Neural progenitor cell (in vitro differentiated cells): ENCODE measurements around the gene REG4. TPM values are rescaled to one million over a fixed set of nuclear protein-coding genes. Genes with fewer than 3 reads are reported as not detected.

Experiments used
- DNase-seq: peaks from one replicate; pipeline ENCODE4 v3.0.0-alpha.2; 2016; ENCODE audit warnings: low spot score
- H2AFZ ChIP-seq: fragments of 200-600 bp; sonication (generic); replicated peaks from 2 replicates; pipeline ENCODE4 v1.6.1; 2016; ENCODE audit warnings: antibody characterized with exemption
- H3F3A ChIP-seq: fragments of 200-600 bp; sonication (generic); 2 replicates; pipeline ENCODE4 v1.6.1; 2016; ENCODE audit warnings: antibody characterized with exemption, low read depth
- H3K27ac ChIP-seq: fragments of 200-600 bp; sonication (generic); 2 replicates; pipeline ENCODE4 v1.5.1; 2016; ENCODE audit warnings: mild to moderate bottlenecking
- H3K27me3 ChIP-seq: fragments of 200-600 bp; sonication (generic); 2 replicates; pipeline ENCODE4 v1.6.1; 2016; ENCODE audit warnings: mild to moderate bottlenecking, moderate library complexity
- H3K36me3 ChIP-seq: fragments of 200-600 bp; sonication (generic); 2 replicates; pipeline ENCODE4 v1.5.1; 2016
- H3K4me1 ChIP-seq: fragments of 200-600 bp; sonication (generic); 2 replicates; pipeline ENCODE4 v1.6.1; 2016; ENCODE audit warnings: mixed run types
- H3K4me2 ChIP-seq: fragments of 200-600 bp; sonication (generic); 2 replicates; pipeline ENCODE4 v1.6.1; 2016
- H3K4me3 ChIP-seq: fragments of 200-600 bp; sonication (generic); 2 replicates; pipeline ENCODE4 v1.5.1; 2016
- H3K79me2 ChIP-seq: fragments of 200-600 bp; sonication (generic); 2 replicates; pipeline ENCODE4 v1.6.1; 2016; ENCODE audit warnings: low read depth
- H3K9ac ChIP-seq: fragments of 200-600 bp; sonication (generic); 2 replicates; pipeline ENCODE4 v1.6.1; 2016
- H3K9me3 ChIP-seq: fragments of 200-600 bp; sonication (generic); 2 replicates; pipeline ENCODE4 v1.5.1; 2016; ENCODE audit warnings: low read depth
- H4K20me1 ChIP-seq: fragments of 200-600 bp; sonication (generic); 2 replicates; pipeline ENCODE4 v1.6.1; 2016; ENCODE audit warnings: low read depth
- H3K27ac Mint-ChIP-seq: 3 replicates; pipeline ENCODE4 v1.8.0; 2021; ENCODE audit warnings: mixed read lengths
- H3K27me3 Mint-ChIP-seq: 2 replicates; pipeline ENCODE4 v1.8.0; 2022; ENCODE audit warnings: low read depth, mild to moderate bottlenecking, inconsistent platforms, moderate library complexity, mixed read lengths; ENCODE audit not compliant: insufficient read depth
- H3K36me3 Mint-ChIP-seq: 3 replicates; pipeline ENCODE4 v1.8.0; 2021; ENCODE audit warnings: mixed read lengths
- H3K4me1 Mint-ChIP-seq: 3 replicates; pipeline ENCODE4 v1.8.0; 2021; ENCODE audit warnings: mixed read lengths
- H3K4me3 Mint-ChIP-seq: 3 replicates; pipeline ENCODE4 v1.8.0; 2021; ENCODE audit warnings: mild to moderate bottlenecking, moderate library complexity, mixed read lengths
- H3K9me3 Mint-ChIP-seq: 3 replicates; pipeline ENCODE4 v1.8.0; 2020; ENCODE audit warnings: mixed read lengths
- CTCF ChIP-seq: fragments of 200-600 bp; sonication (generic); IDR thresholded peaks from 2 replicates; pipeline ENCODE4 v1.5.1; 2017; ENCODE audit warnings: antibody characterized with exemption, mild to moderate bottlenecking
- EZH2 ChIP-seq: fragments of 200-600 bp; sonication (generic); IDR thresholded peaks from 2 replicates; pipeline ENCODE4 v1.6.1; 2017; ENCODE audit warnings: antibody characterized with exemption, mild to moderate bottlenecking, moderate library complexity
- EZH2phosphoT487 ChIP-seq: fragments of 200-600 bp; sonication (generic); IDR thresholded peaks from 2 replicates; pipeline ENCODE4 v1.6.1; 2017; ENCODE audit warnings: antibody characterized with exemption
- total RNA-seq: library from RNA; depleted of rRNA; stranded (reverse); fragments of >200 nt; gene quantifications from 2 replicates; pipeline ENCODE4 v1.2.3, GENCODE V29; 2015; ENCODE audit warnings: low replicate concordance

Gene REG4
- total RNA-seq, 1 donor from 2014 or later, result not detected

GRCh38 chr1:119771770-119772169, 39.5 kb downstream of the REG4 start:
- Histone ChIP-seq H3K4me1 (peaks cover 47% of the 10 kb centered on the region), H3F3A (peaks cover 22% of the 10 kb centered on the region), H3K4me2 (no peak overlapping the region), H3K9ac (no peak overlapping the region), H2AFZ (no peak overlapping the region), H3K27me3 (no peaks in the 10 kb centered on the region), H3K4me3 (no peak overlapping the region), H4K20me1 (no peaks in the 10 kb centered on the region), H3K36me3 (no peaks in the 10 kb centered on the region), H3K9me3 (no peaks in the 10 kb centered on the region), H3K27ac (no peak overlapping the region), H3K79me2 (no peaks in the 10 kb centered on the region)
- H3K4me1 Mint-ChIP-seq, result peaks cover 32% of the 10 kb centered on the region
- no peak for TF ChIP-seq EZH2phosphoT487
- TF ChIP-seq CTCF, result no peak
- TF ChIP-seq EZH2, result no peak
- no peaks in the 10 kb centered on the region for H3K27me3 Mint-ChIP-seq
- peaks cover 2% of the 10 kb centered on the region for H3K9me3 Mint-ChIP-seq
- no peak for DNase-seq
- H3K27ac Mint-ChIP-seq, result no peak overlapping the region
- H3K4me3 Mint-ChIP-seq, result no peak overlapping the region
- H3K36me3 Mint-ChIP-seq, result no peaks in the 10 kb centered on the region

DNA sequence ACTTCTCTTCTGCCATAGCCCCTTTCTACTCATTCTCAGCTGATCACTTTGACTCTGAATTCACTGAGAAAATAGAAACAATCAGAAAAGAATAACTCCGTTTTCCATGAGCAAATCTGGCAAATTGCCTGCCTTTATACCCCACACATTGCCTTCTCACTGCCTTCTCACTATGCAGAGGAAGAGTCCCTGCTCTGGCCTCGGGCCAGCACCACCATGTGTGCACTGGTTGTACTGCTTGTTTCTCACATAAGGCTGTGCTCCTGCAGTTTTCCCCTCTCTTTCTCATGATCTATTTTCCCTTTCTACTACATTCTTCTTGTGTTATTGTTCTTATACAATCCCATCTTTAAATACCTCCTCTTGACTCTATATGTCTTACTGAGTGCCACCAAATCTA, 40.2 kb downstream of the REG4 start:
- no peak overlapping the region for H3K27ac Mint-ChIP-seq
- no peaks in the 10 kb centered on the region for H3K36me3 ChIP-seq
- DNase-seq, result peak; percentile 61
- H3K9ac ChIP-seq, result no peak overlapping the region
- no peak for TF ChIP-seq EZH2
- TF ChIP-seq CTCF, result peak; percentile 44
- H3K9me3 Mint-ChIP-seq, result peaks cover 2% of the 10 kb centered on the region
- no peaks in the 10 kb centered on the region for H3K27me3 ChIP-seq
- H3K4me1 ChIP-seq, result peaks cover 44% of the 10 kb centered on the region
- H3K4me1 Mint-ChIP-seq, result peaks cover 32% of the 10 kb centered on the region
- H3K36me3 Mint-ChIP-seq, result no peaks in the 10 kb centered on the region
- no peak overlapping the region for H3K4me3 ChIP-seq
- H3K4me3 Mint-ChIP-seq, result no peak overlapping the region
- H3K27ac ChIP-seq, result no peak overlapping the region
- H3K9me3 ChIP-seq, result no peaks in the 10 kb centered on the region
- no peaks in the 10 kb centered on the region for H4K20me1 ChIP-seq
- H3K27me3 Mint-ChIP-seq, result no peaks in the 10 kb centered on the region
- no peak overlapping the region for H2AFZ ChIP-seq
- no peak overlapping the region for H3K4me2 ChIP-seq
- no peaks in the 10 kb centered on the region for H3K79me2 ChIP-seq
- peaks cover 22% of the 10 kb centered on the region for H3F3A ChIP-seq

- Mint-ChIP-seq H3K4me3 (no peak within 1 kb of the TSS), H3K9me3 (peaks cover 4% of the 10 kb centered on the region), H3K27me3 (no peaks in the 10 kb centered on the region), H3K4me1 (peaks cover 16% of the 10 kb centered on the region), H3K27ac (no peak within 1 kb of the TSS), H3K36me3 (no peaks in the 10 kb centered on the region)
- Histone ChIP-seq H3K4me3 (no peak within 1 kb of the TSS), H3K9ac (no peak within 1 kb of the TSS), H4K20me1 (no peaks in the 10 kb centered on the region), H3K4me1 (peaks cover 26% of the 10 kb centered on the region), H2AFZ (peak within 1 kb of the TSS; percentile 18), H3K36me3 (no peaks in the 10 kb centered on the region), H3F3A (peaks cover 9% of the 10 kb centered on the region), H3K27ac (no peak within 1 kb of the TSS), H3K79me2 (no peaks in the 10 kb centered on the region), H3K27me3 (no peaks in the 10 kb centered on the region), H3K4me2 (no peak within 1 kb of the TSS), H3K9me3 (no peaks in the 10 kb centered on the region)
- DNase-seq, result no peak
- TF ChIP-seq CTCF (no peak), EZH2phosphoT487 (no peak), EZH2 (no peak)
Measured at GRCh38 chr1:119768778-119769177, 42.5 kb downstream of the REG4 start, which contains the start of gene HMGCS2. Gene HMGCS2, minus strand, starts transcription at chr1:119768905. Its CDS starts 61 bp downstream, at chr1:119768844.
